Measurements from ENCODE around the gene WDR18.

WDR18 gene

GRCh38 chr19:993361-993830 is 9.3 kb downstream of the WDR18 start:
- no peak for FAIRE-seq

GRCh38 chr19:993831-994393 is 9.8 kb downstream of the WDR18 start:
- no peak for FAIRE-seq

- FAIRE-seq, result no peak
Measured at GRCh38 chr19:994516-994915, 10.4 kb downstream of the WDR18 start.

- no peak for FAIRE-seq
Measured at GRCh38 chr19:995051-995827, 11.1 kb downstream of the WDR18 start.

GRCh38 chr19:996051-996838 is 12.1 kb downstream of the WDR18 start:
- FAIRE-seq, result no peak

GRCh38 chr19:998064-998463 is 13.9 kb downstream of the WDR18 start:
- FAIRE-seq, result no peak

- FAIRE-seq, result no peak
Measured at GRCh38 chr19:999379-999719, 15.2 kb downstream of the WDR18 start.

- FAIRE-seq, result no peak
Measured at GRCh38 chr19:1000095-1000494, 15.9 kb downstream of the WDR18 start, which contains the start of gene GRIN3B. Gene GRIN3B, plus strand, starts transcription at chr19:1000419. Its CDS starts 19 bp downstream, at chr19:1000438.

- no peak for FAIRE-seq
Measured at GRCh38 chr19:1000591-1001537, 16.7 kb downstream of the WDR18 start.

GRCh38 chr19:1001538-1002166 is 17.5 kb downstream of the WDR18 start:
- FAIRE-seq, result no peak

GRCh38 chr19:1002600-1002999 is 18.5 kb downstream of the WDR18 start:
- FAIRE-seq, result no peak

- FAIRE-seq, result no peak
Measured at GRCh38 chr19:1003283-1003682, 19.1 kb downstream of the WDR18 start.

GRCh38 chr19:1004204-1004802 is 20.2 kb downstream of the WDR18 start:
- FAIRE-seq, result no peak

- no peak for FAIRE-seq
Measured at GRCh38 chr19:1004803-1005664, 20.9 kb downstream of the WDR18 start.

- no peak for FAIRE-seq
Measured at GRCh38 chr19:1006711-1007398, 22.7 kb downstream of the WDR18 start.

GRCh38 chr19:1007399-1008251 is 23.5 kb downstream of the WDR18 start:
- FAIRE-seq, result no peak

- no peak for FAIRE-seq
Measured at GRCh38 chr19:1008268-1009040, 24.3 kb downstream of the WDR18 start.

Measured in endometrium (tissue), 2 donors.